Hematopoietic multipotent progenitor cell (in vitro differentiated cells): ENCODE measurements around the gene KMT2D. TPM values are rescaled to one million over a fixed set of nuclear protein-coding genes. Genes with fewer than 3 reads are reported as not detected.

Source experiments
- DNase-seq, 3 donors: peaks; one replicate each; pipeline ENCODE4 v3.0.0-alpha.2; 2011 to 2015; ENCODE audit warnings: low read depth in 2 of 3, low spot score in 2 of 3
- total RNA-seq: library from RNA; depleted of rRNA; stranded (reverse); fragments of >200 nt; gene quantifications from one replicate; pipeline ENCODE4 v1.2.3, GENCODE V29; 2012

Gene KMT2D
- total RNA-seq, 1 donor: 54.7 TPM

DNA sequence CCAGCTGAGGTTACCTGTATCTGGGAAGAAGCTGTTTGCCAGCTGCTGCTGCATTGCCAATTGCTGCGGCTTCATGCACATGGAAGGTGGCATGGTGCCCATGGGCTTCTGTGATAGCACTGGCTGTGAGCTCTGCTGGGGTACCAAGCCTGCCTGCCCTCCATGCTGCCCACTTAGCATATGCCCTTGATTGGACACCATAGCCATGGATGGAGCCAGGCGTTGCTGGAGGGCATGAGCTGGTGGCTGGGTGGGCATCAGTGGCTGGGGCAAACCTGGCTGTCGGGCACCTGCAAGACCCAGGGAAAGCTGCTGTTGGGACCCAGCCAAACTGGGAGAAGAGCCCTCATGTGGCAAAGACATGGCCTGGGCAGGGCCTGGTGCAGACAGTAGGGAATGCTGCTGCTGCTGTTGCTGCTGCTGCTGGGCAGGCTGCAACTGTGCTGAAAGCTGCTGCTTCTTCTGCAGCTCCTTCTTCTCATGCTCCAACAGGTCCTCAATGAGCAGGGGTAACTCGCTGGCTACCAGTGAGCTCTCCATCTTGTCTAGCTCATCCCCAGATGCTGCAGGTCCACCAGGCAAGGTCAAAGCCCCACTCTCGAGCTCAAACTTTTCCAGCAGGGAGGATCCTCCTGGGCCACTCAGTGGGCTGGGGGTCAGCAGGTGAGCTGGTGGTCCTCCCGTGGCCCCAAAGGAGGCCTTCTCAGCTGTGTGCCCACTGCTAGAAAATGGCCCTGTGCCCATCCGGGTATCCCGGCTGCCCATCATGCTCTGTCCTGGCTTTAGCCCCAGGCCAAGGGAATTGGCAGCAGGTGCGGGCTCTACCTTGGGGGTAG lies 23.3 kb downstream of the KMT2D start:
- DNase-seq: no peak

DNA sequence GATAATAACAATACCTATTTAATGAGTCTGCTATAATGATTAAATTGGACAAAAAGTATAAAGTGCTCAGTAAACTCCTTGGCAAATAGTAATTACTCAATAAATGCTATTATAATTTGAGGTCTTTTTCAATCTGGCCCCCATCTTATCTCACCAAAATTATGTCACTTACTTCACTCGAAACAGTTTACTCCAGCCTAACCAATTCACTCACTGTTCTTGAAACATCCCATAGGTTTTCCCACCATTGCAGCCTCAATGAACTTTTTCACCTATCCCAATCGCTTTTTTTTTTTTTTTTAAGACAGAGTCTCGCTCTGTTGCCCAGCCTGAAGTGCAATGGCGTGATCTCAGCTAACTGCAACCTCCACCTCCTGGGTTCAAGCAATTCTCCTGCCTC lies 24.6 kb downstream of the KMT2D start:
- no peak for DNase-seq

DNA sequence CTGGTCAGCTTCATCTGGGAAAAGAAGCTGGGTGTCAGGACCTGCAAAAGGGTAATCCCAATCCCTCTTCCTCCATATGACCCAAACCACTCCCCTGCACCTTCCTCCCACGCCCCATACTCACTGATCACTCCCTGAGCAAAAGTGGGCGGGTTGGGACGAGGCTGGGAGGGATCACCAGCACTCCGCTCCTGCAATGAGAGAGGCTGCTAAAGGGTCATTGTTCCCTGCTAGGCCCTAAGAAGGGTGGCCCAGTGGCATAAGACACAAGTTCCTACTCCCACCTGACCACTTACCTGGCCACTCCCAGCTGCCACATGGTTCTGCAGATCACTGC lies 26.3 kb downstream of the KMT2D start:
- no peak for DNase-seq

DNA sequence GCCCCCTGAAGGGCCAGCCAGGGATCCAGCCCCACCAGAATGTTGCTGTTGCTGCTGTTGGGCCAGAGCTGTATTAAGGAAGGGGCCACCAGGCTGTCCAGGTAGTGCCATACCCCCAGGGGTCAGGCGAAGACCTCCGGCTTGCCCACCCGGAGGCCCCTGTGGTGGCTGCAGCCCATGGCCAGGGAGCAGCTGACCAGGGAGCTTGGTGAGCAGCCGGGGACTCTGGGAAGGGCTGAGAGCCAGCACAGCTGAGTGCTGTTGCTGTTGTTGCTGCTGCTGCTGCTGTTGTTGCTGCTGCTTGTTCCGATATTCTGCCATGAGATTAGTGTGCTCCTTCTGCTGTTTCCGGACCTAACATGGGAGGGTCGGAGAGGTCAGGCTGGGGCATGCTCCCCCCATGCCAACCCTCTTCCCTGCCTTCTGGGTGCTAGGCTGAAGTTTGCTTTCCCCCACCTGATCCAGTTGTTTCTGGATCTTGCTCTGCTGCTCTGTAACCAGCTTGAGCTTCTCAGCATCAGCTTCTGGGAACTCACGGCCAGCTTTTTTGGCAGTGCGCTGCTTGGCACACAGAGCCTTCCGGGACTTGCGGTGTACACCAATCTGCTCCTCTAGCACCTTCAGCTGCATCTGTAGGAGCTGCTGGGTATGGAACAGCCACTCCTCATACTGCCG lies 26.8 kb downstream of the KMT2D start:
- DNase-seq: no peak

DNA sequence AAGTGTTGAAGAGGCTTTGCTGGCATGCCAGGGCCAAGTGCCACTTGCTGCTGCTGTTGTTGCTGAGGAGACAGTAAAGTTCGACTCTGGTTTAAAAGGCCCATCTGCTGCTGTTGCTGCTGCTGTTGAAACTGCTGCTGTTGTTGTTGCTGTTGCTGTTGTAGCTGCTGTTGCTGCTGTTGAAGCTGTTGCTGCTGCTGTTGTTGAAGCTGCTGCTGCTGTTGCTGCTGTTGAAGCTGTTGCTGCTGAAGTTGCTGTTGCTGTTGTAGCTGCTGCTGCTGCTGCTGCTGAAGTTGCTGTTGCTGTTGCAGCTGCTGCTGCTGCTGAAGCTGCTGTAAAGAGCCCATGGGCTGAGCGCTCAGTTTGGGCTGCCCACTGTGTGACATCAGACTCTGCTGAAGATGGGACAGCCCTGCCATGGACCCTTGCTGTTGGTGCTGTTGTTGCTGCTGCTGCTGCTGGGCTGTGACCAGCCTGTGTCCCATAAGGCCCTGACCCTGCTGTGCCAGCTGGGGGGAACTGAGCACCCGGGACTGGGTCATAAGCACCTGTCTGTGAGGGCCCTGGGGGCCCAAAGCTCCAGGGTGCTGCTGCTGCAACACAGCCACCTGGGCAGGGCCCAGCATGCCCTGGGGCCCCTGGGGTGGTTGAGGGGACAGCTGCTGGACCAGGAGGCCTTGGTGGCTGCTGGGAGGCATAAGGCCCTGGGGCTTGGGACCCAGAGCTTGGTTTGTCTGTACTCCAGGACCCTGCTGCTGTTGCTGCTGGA lies 27.7 kb downstream of the KMT2D start:
- DNase-seq: no peak

DNA sequence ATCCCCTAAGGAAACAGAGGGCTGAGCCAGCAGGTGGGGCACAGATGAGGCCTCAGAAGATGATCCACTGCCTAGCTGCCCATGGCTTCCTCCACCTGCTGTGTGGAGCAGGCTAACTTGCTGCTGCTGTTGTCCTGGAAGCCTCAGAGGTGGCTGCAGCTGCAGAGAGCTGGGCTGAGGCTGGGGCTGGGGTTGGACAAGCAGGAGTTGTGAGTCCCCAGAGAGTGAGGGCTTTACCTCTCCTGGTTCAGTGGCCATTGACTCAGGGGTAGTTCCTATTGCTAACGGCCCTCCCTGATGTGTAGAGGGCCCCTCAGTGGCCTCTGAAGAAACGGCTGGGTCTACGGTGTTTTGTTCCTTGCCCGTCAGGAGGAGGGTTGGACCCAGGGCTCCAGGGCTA lies 28.3 kb downstream of the KMT2D start:
- DNase-seq: no peak

DNA sequence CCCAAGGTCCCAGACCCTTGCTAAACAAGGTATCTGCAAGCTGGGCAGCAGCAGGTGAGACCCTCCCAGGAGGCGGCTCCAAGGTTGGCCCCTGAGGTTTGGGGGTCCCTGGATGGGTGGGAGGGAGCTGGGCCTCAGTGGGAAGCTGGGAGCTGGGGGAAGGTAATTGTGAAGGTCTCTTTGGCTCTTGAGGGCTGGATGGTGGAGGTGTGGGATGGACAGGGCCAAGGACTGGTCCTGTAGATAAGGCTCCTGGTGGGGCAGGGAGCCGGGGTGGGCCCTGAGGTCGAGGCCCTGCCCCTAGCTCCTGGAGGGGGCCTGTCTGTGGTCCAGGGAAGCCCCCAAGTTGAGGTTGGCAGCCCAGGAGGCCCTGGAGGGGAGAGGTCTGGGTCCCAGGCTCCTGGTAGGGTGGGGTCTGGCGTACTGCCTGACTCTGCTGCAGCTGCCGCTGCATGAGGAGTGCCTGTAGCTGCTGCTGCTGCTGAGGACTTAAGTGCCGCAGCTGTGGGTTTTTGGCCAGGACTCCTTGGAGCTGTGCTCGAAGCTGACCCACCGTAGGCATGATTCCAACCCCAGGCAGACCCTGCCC lies 28.9 kb downstream of the KMT2D start:
- DNase-seq: no peak

DNA sequence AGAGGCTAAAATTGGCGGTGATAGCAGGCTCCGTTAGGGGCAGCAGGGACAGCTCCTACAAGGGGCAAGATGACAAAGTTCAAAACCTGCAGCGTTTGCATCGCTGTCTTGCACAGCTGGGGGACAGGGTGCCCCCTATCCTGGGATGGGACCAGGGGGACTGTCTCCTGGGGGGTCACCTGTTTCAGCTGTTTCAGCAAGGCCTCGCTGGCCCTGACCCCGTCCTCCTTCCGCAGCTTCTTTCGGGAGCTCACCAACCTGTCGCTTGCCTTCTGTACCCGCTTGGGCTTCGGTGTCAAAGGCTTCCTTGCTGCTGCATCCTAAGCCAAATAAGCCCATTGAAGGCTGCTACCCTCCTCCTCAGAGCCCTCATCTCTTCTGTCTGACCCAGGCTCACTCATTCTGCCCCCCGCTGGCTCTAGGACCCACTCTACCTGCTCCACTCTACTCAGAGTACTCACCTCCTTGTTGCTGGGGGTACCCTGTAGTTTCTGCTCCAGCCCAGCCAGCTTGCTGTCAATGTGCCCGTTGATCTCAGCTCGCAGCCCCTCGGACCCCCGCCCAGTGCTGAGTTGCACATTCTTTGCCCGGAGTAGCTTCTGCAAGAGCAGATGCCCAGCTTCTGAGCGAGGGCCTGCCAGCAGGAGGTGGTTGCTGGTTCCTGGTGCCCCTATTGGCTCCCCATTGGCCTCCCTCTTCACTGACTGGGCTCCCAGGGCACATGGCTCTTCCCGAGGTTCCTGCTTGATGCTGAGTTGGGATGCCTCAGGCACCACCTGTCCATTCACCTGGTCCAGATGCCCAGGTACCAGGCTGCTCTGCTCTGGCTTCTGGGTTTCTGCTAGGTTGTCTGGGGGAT lies 29.7 kb downstream of the KMT2D start:
- DNase-seq: no peak

DNA sequence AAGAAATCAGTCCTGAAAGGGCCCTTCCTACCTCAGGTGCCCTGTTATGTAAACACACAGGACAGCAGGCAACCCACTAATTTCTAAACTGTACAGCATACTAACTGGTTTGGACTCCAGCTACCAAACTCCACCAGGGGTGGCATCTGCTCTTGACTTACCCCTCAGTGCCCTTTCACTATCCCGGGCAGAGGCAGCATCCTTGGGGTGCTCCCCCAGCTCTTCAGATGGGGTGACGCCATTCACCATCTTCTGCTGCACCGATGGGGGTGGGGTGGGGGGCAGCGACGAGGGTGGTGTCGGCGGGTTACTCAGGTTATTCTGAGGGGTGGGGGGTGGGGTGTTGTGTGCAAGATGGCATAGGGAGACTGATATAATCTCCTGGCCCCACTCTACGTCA lies 30.5 kb downstream of the KMT2D start:
- DNase-seq: no peak

DNA sequence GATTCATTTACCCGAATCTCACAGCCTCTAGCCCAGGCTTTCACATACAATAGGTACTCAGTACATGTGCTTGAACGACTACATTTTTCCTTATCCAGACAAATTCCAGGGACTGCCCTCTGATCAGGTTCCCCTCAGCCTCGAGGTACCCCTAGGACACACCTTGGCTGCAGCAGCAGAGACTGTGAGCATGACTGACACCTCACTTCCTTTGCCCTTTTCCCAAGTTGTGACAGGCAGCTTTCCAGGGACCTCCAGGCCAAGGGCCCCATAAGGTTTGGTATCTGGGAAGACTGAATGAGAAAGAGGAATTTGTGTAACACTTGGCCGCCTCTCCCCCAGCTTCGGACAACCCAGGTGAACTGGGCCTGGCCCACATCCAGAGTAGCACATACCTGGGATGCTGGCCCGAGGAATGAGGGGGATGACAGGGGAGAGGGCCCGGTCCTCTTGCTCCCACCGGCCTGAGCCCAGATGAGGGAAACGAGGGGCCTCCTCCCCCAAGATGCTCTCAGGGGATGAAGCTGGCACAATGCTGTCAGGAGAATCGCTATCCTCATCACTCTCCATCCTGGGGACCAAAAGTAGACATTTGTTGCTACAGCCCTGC lies 31.8 kb downstream of the KMT2D start:
- no peak for DNase-seq

DNA sequence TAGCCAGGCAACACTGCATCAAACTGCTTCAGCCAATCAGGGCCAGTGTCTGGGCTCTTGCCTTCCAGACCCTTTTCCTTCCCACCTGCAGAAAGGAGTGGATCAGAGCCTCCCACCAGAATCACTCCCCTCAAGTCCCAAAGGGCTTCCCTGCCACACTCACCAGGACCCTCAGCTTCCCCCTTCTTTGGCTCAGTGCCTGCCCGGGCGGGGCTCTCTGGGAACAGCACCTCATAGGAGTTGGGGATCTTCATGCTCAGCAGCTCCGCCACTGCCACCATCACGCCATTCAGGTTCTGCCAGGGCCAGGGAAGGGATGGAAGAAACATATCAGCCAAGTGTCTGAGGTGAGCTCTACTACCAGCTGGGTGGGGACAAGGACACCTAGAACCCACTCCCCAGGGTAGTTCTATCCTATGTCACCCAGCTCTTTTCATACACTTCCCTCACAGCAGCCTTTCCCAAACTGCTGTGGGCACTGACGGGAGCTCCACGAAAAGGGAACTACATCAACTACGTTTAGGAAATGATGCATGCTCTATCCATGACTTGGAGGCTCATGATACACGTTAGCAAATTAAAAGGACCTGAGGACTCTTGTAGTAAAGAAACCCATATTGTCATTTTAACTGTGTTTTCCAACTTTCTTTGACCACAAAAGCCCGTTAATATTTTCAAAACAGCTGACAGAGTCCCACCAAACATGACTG lies 32.6 kb downstream of the KMT2D start:
- DNase-seq: no peak

DNA sequence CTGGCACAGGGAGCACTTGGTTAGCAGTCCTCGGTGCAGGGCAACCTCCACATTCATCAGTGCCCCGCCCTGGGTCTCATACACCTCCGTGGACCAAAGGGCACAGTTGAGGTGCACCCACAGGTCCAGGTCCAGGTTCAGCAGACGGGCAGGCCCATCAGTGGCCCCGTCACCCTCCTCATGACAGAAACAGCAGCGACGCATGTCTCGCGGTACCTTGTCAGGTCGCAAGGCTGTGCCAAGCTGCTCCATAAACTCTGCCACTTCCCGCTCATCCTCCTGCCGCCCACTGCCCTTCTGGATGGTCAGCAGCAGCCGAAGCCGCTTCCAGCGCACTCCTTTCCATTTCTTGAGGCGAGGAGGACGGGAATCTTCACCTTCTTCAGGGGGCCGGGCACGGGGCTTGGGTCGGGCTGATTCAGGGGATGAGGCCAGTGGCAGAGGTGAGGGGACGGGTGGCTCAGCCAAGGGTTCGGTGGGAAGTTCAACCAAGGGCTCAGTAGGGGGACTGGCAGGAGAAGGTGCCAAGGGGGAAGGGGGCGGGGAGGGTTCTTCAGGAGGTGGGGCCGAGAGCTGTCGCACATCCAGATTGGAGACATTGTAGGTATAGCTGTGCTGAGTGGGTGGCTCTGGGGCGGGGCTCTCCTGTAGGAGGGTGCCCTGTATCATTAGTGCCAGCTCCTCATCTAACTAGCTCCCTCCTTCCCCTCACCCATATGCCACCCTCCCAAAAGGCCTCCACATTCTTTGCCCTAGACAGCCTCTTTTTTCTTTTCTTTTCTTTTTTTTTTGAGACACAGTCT lies 33.7 kb downstream of the KMT2D start:
- DNase-seq: no peak

DNA sequence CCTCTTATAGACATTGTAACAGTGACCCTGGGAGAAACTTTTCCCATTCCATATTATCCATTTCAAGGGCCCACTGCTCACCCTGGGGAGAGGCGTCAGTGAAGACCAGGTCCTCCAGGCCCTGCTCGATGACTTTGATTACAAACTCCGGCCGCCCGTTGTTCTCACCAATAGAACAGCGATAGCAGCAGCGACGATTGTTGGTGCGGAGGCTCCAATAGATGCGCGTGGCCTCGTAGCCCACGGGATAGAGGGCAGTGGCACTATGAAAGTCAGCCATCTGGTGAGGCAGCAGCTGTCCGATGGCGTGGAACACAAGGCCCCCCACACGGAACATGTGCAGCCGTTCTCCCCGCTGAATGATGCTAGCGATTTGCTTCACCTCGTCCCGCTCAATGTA lies 34.5 kb downstream of the KMT2D start:
- DNase-seq: no peak

DNA sequence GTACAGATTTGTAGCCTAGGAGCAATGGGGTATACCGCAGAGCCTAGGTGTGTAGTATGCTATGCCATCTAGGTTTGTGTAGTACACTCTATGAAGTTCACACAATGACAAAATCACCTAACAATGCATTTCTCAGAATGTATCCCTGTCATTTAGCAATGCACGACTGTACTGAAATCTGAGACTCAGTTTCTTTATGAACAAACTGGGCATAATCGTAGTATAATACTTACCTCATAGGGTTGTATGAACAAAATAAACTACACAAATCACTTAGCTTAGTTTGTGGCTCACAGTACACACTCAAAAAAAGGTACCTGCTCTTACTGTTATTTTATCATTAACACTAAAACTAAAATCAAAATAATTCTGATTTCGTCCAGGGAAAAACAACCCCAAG lies 35.1 kb downstream of the KMT2D start:
- no peak for DNase-seq

DNA sequence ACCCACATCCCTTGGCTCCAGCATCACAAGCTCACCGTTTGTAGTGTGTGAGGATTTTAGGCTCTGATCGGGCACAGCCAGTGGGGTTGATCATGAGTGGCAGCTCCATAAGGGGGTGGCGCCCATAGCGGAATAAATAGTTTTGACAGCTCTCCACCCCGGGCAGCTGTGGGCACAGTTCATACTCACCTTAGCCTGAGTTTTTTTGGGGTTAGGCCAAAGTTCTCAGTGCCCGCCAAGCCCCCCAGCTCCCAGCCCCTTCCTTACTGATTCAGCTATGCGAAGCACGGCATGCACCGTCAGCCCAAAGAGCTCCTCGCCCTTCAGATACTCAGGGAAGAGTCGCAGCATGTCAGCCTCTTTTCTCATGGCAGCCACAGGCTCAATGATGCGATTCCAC lies 36.1 kb downstream of the KMT2D start:
- no peak for DNase-seq

DNA sequence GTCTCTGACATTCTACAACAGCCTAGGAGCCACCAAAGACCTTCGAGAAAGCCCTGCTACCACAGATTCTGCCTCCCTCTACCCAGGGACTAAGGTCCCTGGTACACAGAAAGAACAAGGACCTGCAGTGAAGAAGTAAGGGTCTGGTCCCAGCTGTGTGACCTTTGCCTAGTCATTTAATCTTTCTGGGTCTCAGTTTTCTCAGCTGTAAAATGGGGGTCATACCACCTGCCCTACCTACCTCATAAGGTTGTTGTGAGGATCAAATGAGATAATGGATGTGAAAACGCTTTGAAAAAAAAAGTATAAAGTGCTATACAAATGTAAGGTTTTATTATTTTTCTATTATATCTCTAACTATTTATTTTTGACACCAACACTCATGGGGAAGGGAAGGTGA lies 36.8 kb downstream of the KMT2D start:
- DNase-seq: no peak

DNA sequence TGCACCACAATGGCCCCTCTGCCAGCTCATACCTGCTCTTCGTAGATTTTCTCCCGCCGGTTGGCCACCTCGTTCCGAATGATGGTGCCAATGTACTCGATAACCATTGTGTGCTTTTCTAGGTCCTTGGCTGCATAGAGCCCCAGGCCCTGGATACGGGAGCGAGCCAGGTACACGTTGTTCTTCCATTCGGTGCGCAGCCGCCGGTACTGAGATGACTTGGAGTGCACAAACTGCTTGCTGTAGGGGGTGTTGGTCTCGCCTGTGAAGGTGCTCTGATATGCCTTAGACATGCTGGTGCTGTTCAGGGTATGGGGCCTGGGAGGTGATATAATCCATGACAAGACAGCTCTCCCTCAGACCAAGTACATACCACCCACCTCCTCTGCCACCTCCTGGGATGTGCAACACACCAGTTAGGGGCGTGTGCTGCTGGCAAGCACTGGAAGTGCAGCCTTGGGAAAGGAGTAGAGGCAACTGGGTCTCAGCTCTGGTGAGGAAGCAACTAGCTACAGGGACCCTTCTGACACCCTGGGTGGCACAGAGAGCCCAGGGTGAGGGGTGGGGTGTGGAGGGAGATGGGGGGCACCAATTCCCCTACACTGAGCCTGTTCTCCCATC lies 37.9 kb downstream of the KMT2D start:
- no peak for DNase-seq

DNA sequence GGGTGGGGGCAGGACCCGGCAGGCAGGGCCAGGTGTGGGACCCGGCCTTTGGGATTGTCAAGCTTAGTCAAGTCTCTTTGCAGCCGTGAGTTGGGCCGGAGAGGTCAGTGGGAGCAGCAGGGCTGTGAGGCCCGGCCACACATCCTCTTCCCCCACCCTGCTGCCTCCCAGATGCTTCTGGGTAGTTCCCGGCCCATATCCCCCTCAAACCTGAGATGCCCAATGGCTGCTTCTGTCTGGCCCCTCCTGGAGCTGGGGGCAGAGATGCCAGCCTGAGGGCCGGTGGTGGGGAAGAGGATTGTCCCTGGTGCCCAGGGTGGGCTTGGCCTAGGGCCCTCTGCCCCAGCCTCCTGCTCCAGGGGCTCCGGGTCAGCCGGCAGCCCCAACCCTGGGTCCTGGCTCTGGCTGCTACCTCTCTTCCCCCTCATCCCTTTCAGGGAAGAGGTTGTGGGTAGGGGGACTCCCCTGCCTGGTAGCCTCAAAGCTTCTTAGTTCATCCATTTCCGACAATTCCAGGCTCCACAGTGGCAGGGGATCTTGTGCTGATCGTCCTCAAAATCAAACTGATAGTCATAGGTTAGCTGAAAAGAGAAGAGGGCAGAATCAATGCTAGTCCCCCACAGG lies 39.2 kb downstream of the KMT2D start:
- no peak for DNase-seq
